NB4 (cell line): ENCODE data around the gene GUCA2B.

Experiments
- DNase-seq: peaks from one replicate; pipeline ENCODE4 v3.0.0; 2010; ENCODE audit warnings: low read depth
- H3K4me3 ChIP-seq: one replicate; pipeline ENCODE4 v1.5.1; 2011; ENCODE audit warnings: mild to moderate bottlenecking, low read depth, low read length, moderate library complexity
- CTCF ChIP-seq: IDR thresholded peaks from one replicate; pipeline ENCODE4 v1.5.1; 2012; ENCODE audit warnings: low read depth, low read length
- MAX ChIP-seq: IDR thresholded peaks from 2 replicates; pipeline ENCODE4 v1.6.1; 2011; ENCODE audit warnings: low read depth, low read length
- MYC ChIP-seq: IDR thresholded peaks from 2 replicates; pipeline ENCODE4 v1.6.1; 2011; ENCODE audit warnings: low read depth, low read length
- POLR2A ChIP-seq: IDR thresholded peaks from 2 replicates; pipeline ENCODE4 v1.6.1; 2011; ENCODE audit warnings: mild to moderate bottlenecking; ENCODE audit not compliant: insufficient read length; ENCODE audit errors: extremely low read depth

The GUCA2B gene

GRCh38 chr1:42181687-42182086 is 28.5 kb downstream of the GUCA2B start:
- no peak for DNase-seq
- no peak for TF ChIP-seq MYC
- TF ChIP-seq POLR2A: no peak
- no peak for TF ChIP-seq MAX
- no peak for TF ChIP-seq CTCF
- no peak overlapping the region for H3K4me3 ChIP-seq

DNA sequence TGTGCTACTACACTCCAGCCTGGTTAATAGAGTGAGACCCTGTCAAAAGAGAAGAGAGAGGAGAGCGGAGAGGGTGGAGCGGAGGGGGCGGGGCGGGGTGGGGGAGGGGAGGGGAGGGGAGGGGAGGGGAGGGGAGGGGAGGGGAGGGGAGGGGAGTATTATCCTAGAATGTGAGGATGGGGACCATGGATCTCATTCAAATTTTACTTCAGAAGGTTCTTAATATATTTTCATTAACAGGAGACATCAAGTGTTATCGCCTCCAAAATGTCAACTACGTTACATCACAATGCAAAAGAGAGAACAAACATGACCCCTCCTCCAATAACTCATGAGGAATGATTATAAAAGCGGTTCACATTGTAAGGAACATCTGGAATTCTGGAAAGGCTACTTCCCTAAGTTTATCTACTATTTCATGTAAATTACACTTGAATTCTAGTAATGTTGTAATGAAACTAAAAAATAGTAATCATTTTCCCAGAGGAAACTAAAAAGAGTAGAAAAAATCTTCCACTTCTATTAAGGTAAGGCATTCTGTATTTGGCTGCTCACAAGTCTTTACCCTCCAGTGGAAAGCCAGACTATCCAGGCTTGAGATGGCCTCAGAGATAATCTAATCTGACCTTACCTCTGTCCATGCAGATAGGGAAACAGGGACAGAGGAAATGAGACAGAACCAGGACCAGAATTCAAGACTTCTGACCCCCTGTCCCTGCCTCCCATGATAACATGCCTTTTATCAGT is 30.2 kb downstream of the GUCA2B start:
- DNase-seq: no peak

GRCh38 chr1:42183957-42184268 is 30.7 kb downstream of the GUCA2B start:
- DNase-seq: no peak
- TF ChIP-seq MAX: no peak
- TF ChIP-seq POLR2A: no peak
- TF ChIP-seq CTCF: no peak
- no peak for TF ChIP-seq MYC
- no peak overlapping the region for H3K4me3 ChIP-seq

More for the DNA sequence above, 30.2 kb downstream of the GUCA2B start:
- TF ChIP-seq CTCF (no peak), POLR2A (no peak), MYC (no peak), MAX (no peak)
- no peak overlapping the region for H3K4me3 ChIP-seq

- TF ChIP-seq MYC (no peak), CTCF (no peak), MAX (no peak), POLR2A (no peak)
- DNase-seq: no peak
- H3K4me3 ChIP-seq: no peak overlapping the region
Observed at GRCh38 chr1:42184616-42185015, 31.4 kb downstream of the GUCA2B start.

GRCh38 chr1:42186152-42186551 is 32.9 kb downstream of the GUCA2B start:
- DNase-seq: no peak

More at GRCh38 chr1:42186152-42186551, 32.9 kb downstream of the GUCA2B start:
- TF ChIP-seq MYC (no peak), POLR2A (no peak), MAX (no peak), CTCF (no peak)
- H3K4me3 ChIP-seq: no peak overlapping the region
